Endothelial cell of umbilical vein (primary cell): Measurements from ENCODE around the gene TRNT1. TPM values are rescaled to one million over a fixed set of nuclear protein-coding genes. Genes with fewer than 3 reads are reported as not detected.

ENCODE experiments used
- BruUV-seq: library from RNA; stranded (reverse); fragments of 400-500 nt; replicated peaks from 2 replicates; lab custom pipeline; 2021; lab: Mats Ljungman, UMichigan
- CTCF ChIA-PET: fragments of 300-600, 350-600 bp; sonication (Branson Sonifier 250); formaldehyde crosslinking; loops from one replicate; lab custom pipeline; 2021; ENCODE audit warnings: antibody characterized with exemption, inconsistent platforms; lab: Charles Lee
- POLR2A ChIA-PET: fragments of 300-600, 350-600 bp; sonication (Branson Sonifier 250); formaldehyde crosslinking; loops from one replicate; lab custom pipeline; 2021; ENCODE audit warnings: antibody characterized with exemption, inconsistent platforms; lab: Charles Lee
- DNase-seq: peaks from one replicate; pipeline ENCODE4 v3.0.0-alpha.2; 2011; ENCODE audit warnings: low read depth, low spot score
- FAIRE-seq: peaks from 2 replicates; lab custom pipeline; 2011; peaks lifted over from hg19 to GRCh38; lab: Jason Lieb, UNC
- H2AFZ ChIP-seq: 2 replicates; pipeline ENCODE4 v1.6.0; 2012; ENCODE audit warnings: low read depth, low read length, control low read depth, inconsistent platforms
- H3K27ac ChIP-seq: 2 replicates; pipeline ENCODE4 v1.5.1; 2011; ENCODE audit warnings: low read depth, mild to moderate bottlenecking, control low read depth, low read length, moderate library complexity; ENCODE audit not compliant: insufficient read depth
- H3K27me3 ChIP-seq, 2 experiments: 2 replicates each; pipeline versions ENCODE4 v1.6.0 to v1.6.1; 2011; ENCODE audit warnings: low read length in 2 of 2, mixed read lengths in 1 of 2; ENCODE audit not compliant: control insufficient read depth in 2 of 2, insufficient read depth in 2 of 2
- H3K36me3 ChIP-seq, 2 experiments: 2 replicates in 1 of 2; 3 replicates in 1 of 2; pipeline ENCODE4 v1.5.1; 2011; ENCODE audit warnings: low read length in 2 of 2, mild to moderate bottlenecking in 1 of 2, moderate library complexity in 1 of 2; ENCODE audit not compliant: control insufficient read depth in 2 of 2, insufficient read depth in 2 of 2; ENCODE audit errors: extremely low read depth in 1 of 2
- H3K4me1 ChIP-seq: 3 replicates; pipeline ENCODE4 v1.5.1; 2011; ENCODE audit warnings: mild to moderate bottlenecking, low read length; ENCODE audit not compliant: control insufficient read depth, insufficient read depth; ENCODE audit errors: extremely low read depth
- H3K4me2 ChIP-seq: 2 replicates; pipeline ENCODE4 v1.6.1; 2011; ENCODE audit warnings: low read length, control low read depth, mixed read lengths; ENCODE audit not compliant: insufficient read depth
- H3K4me3 ChIP-seq, 3 experiments: fragments of 200-600 bp in 1 of 3; sonication (generic), shearing (Covaris generic) in 1 of 3; replicated peaks in 1 of 3; 2 replicates each; pipeline ENCODE4 v1.5.1; 2011 to 2016; ENCODE audit warnings: control low read depth in 3 of 3, low read length in 3 of 3, mild to moderate bottlenecking in 2 of 3, inconsistent platforms in 1 of 3, low read depth in 1 of 3, moderate library complexity in 1 of 3; ENCODE audit not compliant: insufficient read depth in 1 of 3
- H3K79me2 ChIP-seq: 2 replicates; pipeline ENCODE4 v1.6.0; 2012; ENCODE audit warnings: low read length, inconsistent platforms; ENCODE audit not compliant: control insufficient read depth, insufficient read depth
- H3K9ac ChIP-seq: replicated peaks from 2 replicates; pipeline ENCODE3; 2011; ENCODE audit warnings: low read length, control low read depth; ENCODE audit not compliant: insufficient read depth; ENCODE audit errors: extremely low read depth
- H3K9me1 ChIP-seq: replicated peaks from 3 replicates; pipeline ENCODE4 v1.6.0; 2011; ENCODE audit warnings: mild to moderate bottlenecking, low read length; ENCODE audit not compliant: control insufficient read depth, insufficient read depth; ENCODE audit errors: extremely low read depth
- H3K9me3 ChIP-seq: replicated peaks from 2 replicates; pipeline ENCODE4 v1.5.1; 2012; ENCODE audit warnings: low read length, inconsistent platforms; ENCODE audit not compliant: control insufficient read depth, insufficient read depth
- H4K20me1 ChIP-seq: replicated peaks from 2 replicates; pipeline ENCODE3; 2011; ENCODE audit warnings: mild to moderate bottlenecking, low read length; ENCODE audit not compliant: control insufficient read depth, insufficient read depth; ENCODE audit errors: extremely low read depth
- CTCF ChIP-seq, 2 donors: IDR thresholded peaks; 1 replicate in 1 of 2; 2 replicates in 1 of 2; pipeline ENCODE4 v1.5.1; 2011; ENCODE audit warnings: low read length in 2 of 2, mild to moderate bottlenecking in 2 of 2, moderate library complexity in 2 of 2, control low read depth in 1 of 2, inconsistent platforms in 1 of 2, low read depth in 1 of 2; ENCODE audit not compliant: insufficient read depth in 1 of 2; ENCODE audit errors: extremely low read depth in 1 of 2
- EZH2 ChIP-seq: IDR thresholded peaks from 2 replicates; pipeline ENCODE4 v1.6.1; 2012; ENCODE audit warnings: borderline replicate concordance, low read depth, mild to moderate bottlenecking, moderate library complexity, low read length, inconsistent platforms; ENCODE audit not compliant: severe bottlenecking
- FOS ChIP-seq: IDR thresholded peaks from 2 replicates; pipeline ENCODE4 v1.6.1; 2011; ENCODE audit warnings: mild to moderate bottlenecking, low read length, moderate library complexity, borderline replicate concordance; ENCODE audit not compliant: insufficient read depth
- GATA2 ChIP-seq: IDR thresholded peaks from 2 replicates; pipeline ENCODE4 v1.7.0; 2011; ENCODE audit warnings: low read depth, mild to moderate bottlenecking, moderate library complexity, mixed read lengths, low read length; ENCODE audit not compliant: insufficient read length, insufficient read depth
- JUN ChIP-seq: IDR thresholded peaks from 2 replicates; pipeline ENCODE4 v1.6.1; 2011; ENCODE audit warnings: borderline replicate concordance, low read depth; ENCODE audit not compliant: insufficient read length, insufficient read depth
- MAX ChIP-seq: IDR thresholded peaks from 2 replicates; pipeline ENCODE4 v1.6.1; 2011; ENCODE audit not compliant: insufficient read depth, insufficient read length
- MYC ChIP-seq: IDR thresholded peaks from one replicate; pipeline ENCODE4 v1.6.1; 2011; ENCODE audit warnings: mild to moderate bottlenecking, low read depth, low read length
- POLR2A ChIP-seq: IDR thresholded peaks from 2 replicates; pipeline ENCODE4 v1.6.1; 2012; ENCODE audit warnings: low read depth, mild to moderate bottlenecking, control low read depth, low read length
- POLR2AphosphoS5 ChIP-seq: IDR thresholded peaks from 2 replicates; pipeline ENCODE4 v1.6.1; 2012; ENCODE audit warnings: low read depth, mild to moderate bottlenecking, control low read depth, low read length, moderate library complexity; ENCODE audit not compliant: insufficient read depth
- dilution Hi-C: fragments of 300-500 bp; cut with MboI; formaldehyde crosslinking; loops from one replicate; pipeline ENCODE4 v1.15.0; 2019; ENCODE audit warnings: low sequenced_read_pairs; ENCODE audit not compliant: extremely low pct_ligation_motif_present
- intact Hi-C: fragments of 100-400 bp; cut with micrococcal nuclease; formaldehyde crosslinking; loops from one replicate; pipeline ENCODE4 v1.10.0; 2022
- polyA plus RNA-seq, 4 experiments: library from polyadenylated mRNA; depleted of rRNA in 3 of 4; stranded (reverse) in 3 of 4; unstranded in 1 of 4; fragments of >200 nt; gene quantifications; 2 replicates each; pipeline versions ENCODE4 v1.2.1 to v1.2.3, GENCODE V29; 2011 to 2012; ENCODE audit warnings: missing spikeins in 1 of 4
- total RNA-seq: library from RNA; stranded (reverse); gene quantifications from 2 replicates; pipeline ENCODE4 v1.2.3, GENCODE V29; 2021

The TRNT1 gene
- total and polyA plus RNA-seq, 2 donors (not counting 3 experiments of a cell fraction or from before 2014, with no cell fraction given) = 4.6 to 21.3 TPM

- CTCF ChIA-PET = no interaction called here
- no peaks in the 10 kb centered on the region for H3K4me1 ChIP-seq
- BruUV-seq = no TSS peak
These were observed 24.0 kb upstream of the TRNT1 start for GRCh38 chr3:3102751-3103150.

GRCh38 chr3:3105246-3105645, 21.5 kb upstream of the TRNT1 start:
- Histone ChIP-seq H2AFZ (no peak overlapping the region), H3K79me2 (no peaks in the 10 kb centered on the region), H3K4me1 (no peaks in the 10 kb centered on the region), H3K9me3 (no peaks in the 10 kb centered on the region), H3K9ac (no peak overlapping the region), H3K4me2 (no peak overlapping the region), H3K27me3 (no peaks in the 10 kb centered on the region), H3K9me1 (no peaks in the 10 kb centered on the region), H3K36me3 (no peaks in the 10 kb centered on the region), H3K27ac (no peak overlapping the region), H3K4me3 (no peak overlapping the region), H4K20me1 (no peaks in the 10 kb centered on the region)
- dilution Hi-C loops (no loop called here), intact Hi-C loops (no loop called here)
- CTCF ChIA-PET = no interaction called here
- DNase-seq (no peak), FAIRE-seq (no peak)
- TF ChIP-seq GATA2 (no peak), JUN (no peak), CTCF (IDR thresholded peaks at IDR 0.05; ENCODE audit: extremely low read depth in 1 of 2, insufficient read depth in 1 of 2, low read depth in 1 of 2, low read length in 2 of 2) (no peak), MAX (no peak), EZH2 (no peak), POLR2AphosphoS5 (no peak), POLR2A (no peak), FOS (no peak), MYC (no peak)
- POLR2A ChIA-PET = no interaction called here
- BruUV-seq = no TSS peak

More at GRCh38 chr3:3102751-3103150, 24.0 kb upstream of the TRNT1 start:
- DNase-seq = no peak
- Histone ChIP-seq H2AFZ (no peak overlapping the region), H3K27me3 (no peaks in the 10 kb centered on the region), H3K4me2 (no peak overlapping the region), H3K9ac (no peak overlapping the region), H3K36me3 (no peaks in the 10 kb centered on the region), H3K9me1 (no peaks in the 10 kb centered on the region), H3K9me3 (no peaks in the 10 kb centered on the region), H3K4me3 (no peak overlapping the region), H4K20me1 (no peaks in the 10 kb centered on the region), H3K79me2 (no peaks in the 10 kb centered on the region), H3K27ac (no peak overlapping the region)
- intact Hi-C loops = no loop called here
- no peak for FAIRE-seq
- TF ChIP-seq JUN = no peak
- no peak for TF ChIP-seq POLR2A
- no peak for TF ChIP-seq MAX
- TF ChIP-seq POLR2AphosphoS5 = no peak
- TF ChIP-seq FOS = no peak
- no peak for TF ChIP-seq GATA2
- POLR2A ChIA-PET = no interaction called here
- dilution Hi-C loops = no loop called here
